Stimulated activated naive CD8-positive, alpha-beta T cell treated with anti-CD3 and anti-CD28 coated beads, Interleukin-15, amount 100 ng/mL, for 72 hours (primary cell): ENCODE measurements around the gene B4GALT3.

Experiments
- ATAC-seq: fragments of 150-1000 bp; cut with Tn5 transposase; 2 replicates; pipeline ENCODE4 v1.10.0; 2021; ENCODE audit warnings: mild to moderate bottlenecking, moderate library complexity
- DNase-seq, 2 donors: peaks; one replicate each; pipeline ENCODE4 v3.0.0; 2021 to 2022
- H3K27ac Mint-ChIP-seq, 2 donors: one replicate each; pipeline ENCODE4 v1.8.0; 2022; ENCODE audit warnings: mild to moderate bottlenecking in 2 of 2, mixed read lengths in 2 of 2, moderate library complexity in 2 of 2
- H3K27me3 Mint-ChIP-seq: one replicate; pipeline ENCODE4 v1.8.0; 2022; ENCODE audit warnings: mixed read lengths
- H3K4me1 Mint-ChIP-seq: one replicate; pipeline ENCODE4 v1.8.0; 2022; ENCODE audit warnings: mild to moderate bottlenecking, mixed read lengths
- H3K4me3 Mint-ChIP-seq, 2 donors: one replicate each; pipeline ENCODE4 v1.8.0; 2022; ENCODE audit warnings: mild to moderate bottlenecking in 2 of 2, mixed read lengths in 2 of 2, moderate library complexity in 1 of 2
- H3K9me3 Mint-ChIP-seq, 2 donors: one replicate each; pipeline ENCODE4 v1.8.0; 2022; ENCODE audit warnings: mixed read lengths in 2 of 2

B4GALT3 gene

GRCh38 chr1:161164901-161165610 is 12.3 kb downstream of the B4GALT3 start:
- Mint-ChIP-seq H3K27ac (peak overlapping the region; percentile 90 to 97), H3K4me1 (peaks cover 81% of the 10 kb centered on the region), H3K9me3 (no peaks in the 10 kb centered on the region), H3K27me3 (no peaks in the 10 kb centered on the region), H3K4me3 (peak overlapping the region; percentile 36 to 96)
- ATAC-seq: no peak
- no peak for DNase-seq

- no peak overlapping the region for H3K4me3 Mint-ChIP-seq
- H3K4me1 Mint-ChIP-seq: peaks cover 87% of the 10 kb centered on the region
- ATAC-seq (no peak), DNase-seq (no peak)
- H3K9me3 Mint-ChIP-seq: no peaks in the 10 kb centered on the region
- H3K27ac Mint-ChIP-seq: peak overlapping the region in 1 of 2 donors; percentile 8
- H3K27me3 Mint-ChIP-seq: no peaks in the 10 kb centered on the region
Measured at GRCh38 chr1:161163793-161164192, 13.5 kb downstream of the B4GALT3 start.

GRCh38 chr1:161162806-161163205 is 14.5 kb downstream of the B4GALT3 start:
- Mint-ChIP-seq H3K27me3 (no peaks in the 10 kb centered on the region), H3K9me3 (no peaks in the 10 kb centered on the region), H3K4me3 (no peak overlapping the region), H3K27ac (peak overlapping the region in 1 of 2 donors; percentile 83), H3K4me1 (peaks cover 89% of the 10 kb centered on the region)
- no peak for ATAC-seq
- DNase-seq: no peak

- no peak for ATAC-seq
- H3K27me3 Mint-ChIP-seq: no peaks in the 10 kb centered on the region
- no peak for DNase-seq
- H3K4me1 Mint-ChIP-seq: peaks cover 82% of the 10 kb centered on the region
- H3K9me3 Mint-ChIP-seq: no peaks in the 10 kb centered on the region
- no peak overlapping the region for H3K4me3 Mint-ChIP-seq
- peak overlapping the region in 1 of 2 donors; percentile 5 for H3K27ac Mint-ChIP-seq
Measured at GRCh38 chr1:161162052-161162451, 15.3 kb downstream of the B4GALT3 start.

- Mint-ChIP-seq H3K27ac (peak overlapping the region; percentile 5 to 84), H3K4me3 (no peak overlapping the region), H3K4me1 (peaks cover 78% of the 10 kb centered on the region), H3K9me3 (no peaks in the 10 kb centered on the region), H3K27me3 (no peaks in the 10 kb centered on the region)
- DNase-seq: no peak
- ATAC-seq: no peak
Measured at GRCh38 chr1:161161652-161162051, 15.7 kb downstream of the B4GALT3 start.

- no peaks in the 10 kb centered on the region for H3K9me3 Mint-ChIP-seq
Measured at GRCh38 chr1:161160671-161161145, 16.6 kb downstream of the B4GALT3 start.

GRCh38 chr1:161159913-161160243 is 17.4 kb downstream of the B4GALT3 start:
- Mint-ChIP-seq H3K4me1 (peaks cover 79% of the 10 kb centered on the region), H3K9me3 (no peaks in the 10 kb centered on the region), H3K4me3 (peak overlapping the region; percentile 90 to 94), H3K27ac (peak overlapping the region; percentile 94 to 97), H3K27me3 (no peaks in the 10 kb centered on the region)
- no peak for ATAC-seq
- DNase-seq: no peak

More at GRCh38 chr1:161160671-161161145, 16.6 kb downstream of the B4GALT3 start:
- peaks cover 79% of the 10 kb centered on the region for H3K4me1 Mint-ChIP-seq
- ATAC-seq: no peak
- DNase-seq: no peak
- H3K27me3 Mint-ChIP-seq: no peaks in the 10 kb centered on the region
- peak overlapping the region; percentile 90 to 94 for H3K4me3 Mint-ChIP-seq
- peak overlapping the region; percentile 7 to 22 for H3K27ac Mint-ChIP-seq

GRCh38 chr1:161159087-161159912 is 18.0 kb downstream of the B4GALT3 start, which contains the start of gene USP21:
TSS of gene USP21 (plus strand) at chr1:161159500. CDS start at chr1:161160641, 1,141 bp downstream.
- H3K4me1 Mint-ChIP-seq: peaks cover 79% of the 10 kb centered on the region
- H3K27ac Mint-ChIP-seq: peak within 1 kb of the TSS; percentile 94 to 97

GRCh38 chr1:161158316-161159010 is 18.8 kb downstream of the B4GALT3 start:
- Mint-ChIP-seq H3K4me3 (peak overlapping the region; percentile 90 to 94), H3K27me3 (no peaks in the 10 kb centered on the region), H3K27ac (peak overlapping the region; percentile 64 to 94), H3K9me3 (no peaks in the 10 kb centered on the region), H3K4me1 (peaks cover 71% of the 10 kb centered on the region)
- ATAC-seq (no peak), DNase-seq (no peak)

More at GRCh38 chr1:161159087-161159912, 18.0 kb downstream of the B4GALT3 start, which contains the start of gene USP21:
- ATAC-seq (peak; percentile 92), DNase-seq (peak; percentile 88 to 90)
- H3K9me3 Mint-ChIP-seq: no peaks in the 10 kb centered on the region
- H3K4me3 Mint-ChIP-seq: peak within 1 kb of the TSS; percentile 90 to 94
- no peaks in the 10 kb centered on the region for H3K27me3 Mint-ChIP-seq

GRCh38 chr1:161157867-161158266 is 19.4 kb downstream of the B4GALT3 start:
- Mint-ChIP-seq H3K4me1 (peaks cover 65% of the 10 kb centered on the region), H3K27me3 (no peaks in the 10 kb centered on the region), H3K9me3 (no peaks in the 10 kb centered on the region), H3K4me3 (no peak overlapping the region), H3K27ac (peak overlapping the region in 1 of 2 donors; percentile 66)
- DNase-seq: no peak
- ATAC-seq: no peak

GRCh38 chr1:161153682-161154337 is 23.5 kb downstream of the B4GALT3 start, which contains the start of gene UFC1:
TSS of gene UFC1 (plus strand) at chr1:161153978. CDS start at chr1:161153998, 20 bp downstream.
- ATAC-seq (peak; percentile 95), DNase-seq (peak; percentile 75 to 86)
- Mint-ChIP-seq H3K4me1 (peaks cover 27% of the 10 kb centered on the region), H3K4me3 (peak within 1 kb of the TSS; percentile 89 to 92), H3K27ac (peak within 1 kb of the TSS; percentile 100), H3K9me3 (no peaks in the 10 kb centered on the region), H3K27me3 (no peaks in the 10 kb centered on the region)

GRCh38 chr1:161153176-161153575 is 24.1 kb downstream of the B4GALT3 start:
- Mint-ChIP-seq H3K4me3 (peak overlapping the region; percentile 89 to 92), H3K27ac (peak overlapping the region; percentile 87 to 100), H3K27me3 (no peaks in the 10 kb centered on the region), H3K9me3 (no peaks in the 10 kb centered on the region), H3K4me1 (peaks cover 20% of the 10 kb centered on the region)
- ATAC-seq (no peak), DNase-seq (no peak)

- H3K4me1 Mint-ChIP-seq: no peaks in the 10 kb centered on the region
- H3K9me3 Mint-ChIP-seq: no peaks in the 10 kb centered on the region
- ATAC-seq: no peak
- no peak overlapping the region for H3K27ac Mint-ChIP-seq
- H3K4me3 Mint-ChIP-seq: no peak overlapping the region
- DNase-seq: no peak
- no peaks in the 10 kb centered on the region for H3K27me3 Mint-ChIP-seq
Measured at GRCh38 chr1:161145832-161146231, 31.5 kb downstream of the B4GALT3 start.

- DNase-seq (no peak), ATAC-seq (no peak)
- Mint-ChIP-seq H3K4me3 (no peak overlapping the region), H3K4me1 (no peaks in the 10 kb centered on the region), H3K9me3 (no peaks in the 10 kb centered on the region), H3K27ac (no peak overlapping the region), H3K27me3 (no peaks in the 10 kb centered on the region)
Measured at GRCh38 chr1:161140755-161141400, 36.4 kb downstream of the B4GALT3 start.
